Uterus (tissue), 2 donors: ENCODE results near the gene IBTK.

ENCODE experiments used
- POLR2A ChIP-seq, 2 donors: fragments of 450-650 bp; IDR thresholded peaks; one replicate each; pipeline ENCODE4 v1.6.1; 2016; ENCODE audit warnings: antibody characterized with exemption in 2 of 2, mild to moderate bottlenecking in 1 of 2, moderate library complexity in 1 of 2
- TF ChIP-seq, protein P1 (sequence below), 4 experiments: fragments of 200-600 bp in 2 of 4; fragments of 450-650 bp in 2 of 4; sonication (generic) in 2 of 4; IDR thresholded peaks; one replicate each; pipeline ENCODE4 v1.5.1; 2016 to 2019; ENCODE audit warnings: antibody characterized with exemption in 4 of 4, mild to moderate bottlenecking in 2 of 4, moderate library complexity in 1 of 4

DNA sequence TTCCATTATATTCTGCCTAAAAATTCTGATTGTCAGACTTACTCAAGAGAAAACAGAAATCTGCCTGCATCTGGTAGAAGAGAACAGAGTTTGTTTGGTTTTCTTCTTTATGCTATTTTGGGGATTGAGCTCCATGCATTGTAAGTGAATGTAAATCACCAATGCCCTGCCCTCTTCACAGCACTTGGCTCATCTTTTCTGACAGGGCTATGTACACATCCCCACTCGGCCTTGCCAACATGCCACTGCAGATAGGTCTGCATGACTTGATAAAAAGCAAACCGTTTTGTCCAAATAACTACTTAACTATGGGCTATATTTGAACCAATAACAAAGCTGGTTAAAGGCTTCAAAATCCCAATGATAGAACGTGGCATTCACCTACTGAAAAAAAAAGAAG is 117.7 kb downstream of the IBTK start:
- TF ChIP-seq, protein P1, sequence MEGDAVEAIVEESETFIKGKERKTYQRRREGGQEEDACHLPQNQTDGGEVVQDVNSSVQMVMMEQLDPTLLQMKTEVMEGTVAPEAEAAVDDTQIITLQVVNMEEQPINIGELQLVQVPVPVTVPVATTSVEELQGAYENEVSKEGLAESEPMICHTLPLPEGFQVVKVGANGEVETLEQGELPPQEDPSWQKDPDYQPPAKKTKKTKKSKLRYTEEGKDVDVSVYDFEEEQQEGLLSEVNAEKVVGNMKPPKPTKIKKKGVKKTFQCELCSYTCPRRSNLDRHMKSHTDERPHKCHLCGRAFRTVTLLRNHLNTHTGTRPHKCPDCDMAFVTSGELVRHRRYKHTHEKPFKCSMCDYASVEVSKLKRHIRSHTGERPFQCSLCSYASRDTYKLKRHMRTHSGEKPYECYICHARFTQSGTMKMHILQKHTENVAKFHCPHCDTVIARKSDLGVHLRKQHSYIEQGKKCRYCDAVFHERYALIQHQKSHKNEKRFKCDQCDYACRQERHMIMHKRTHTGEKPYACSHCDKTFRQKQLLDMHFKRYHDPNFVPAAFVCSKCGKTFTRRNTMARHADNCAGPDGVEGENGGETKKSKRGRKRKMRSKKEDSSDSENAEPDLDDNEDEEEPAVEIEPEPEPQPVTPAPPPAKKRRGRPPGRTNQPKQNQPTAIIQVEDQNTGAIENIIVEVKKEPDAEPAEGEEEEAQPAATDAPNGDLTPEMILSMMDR (IDR thresholded peaks at IDR 0.05): no peak
- TF ChIP-seq POLR2A (IDR thresholded peaks at IDR 0.05): no peak
